Dermis blood vessel endothelial cell (primary cell): ENCODE data around the gene GIGYF2. TPM values are rescaled to one million over a fixed set of nuclear protein-coding genes. Genes with fewer than 3 reads are reported as not detected.
A peak's percentile ranks its signal among the peaks of the same experiment; 100 is the strongest.

ENCODE experiments used
- DNase-seq: peaks from one replicate; pipeline ENCODE4 v3.0.0; 2010
- total RNA-seq: library from RNA; depleted of rRNA; stranded (reverse); fragments of >200 nt; gene quantifications from 2 replicates; pipeline ENCODE4 v1.2.3, GENCODE V29; 2014

The GIGYF2 gene
- total RNA-seq, 1 donor from 2014 or later: 57.2 TPM

DNA sequence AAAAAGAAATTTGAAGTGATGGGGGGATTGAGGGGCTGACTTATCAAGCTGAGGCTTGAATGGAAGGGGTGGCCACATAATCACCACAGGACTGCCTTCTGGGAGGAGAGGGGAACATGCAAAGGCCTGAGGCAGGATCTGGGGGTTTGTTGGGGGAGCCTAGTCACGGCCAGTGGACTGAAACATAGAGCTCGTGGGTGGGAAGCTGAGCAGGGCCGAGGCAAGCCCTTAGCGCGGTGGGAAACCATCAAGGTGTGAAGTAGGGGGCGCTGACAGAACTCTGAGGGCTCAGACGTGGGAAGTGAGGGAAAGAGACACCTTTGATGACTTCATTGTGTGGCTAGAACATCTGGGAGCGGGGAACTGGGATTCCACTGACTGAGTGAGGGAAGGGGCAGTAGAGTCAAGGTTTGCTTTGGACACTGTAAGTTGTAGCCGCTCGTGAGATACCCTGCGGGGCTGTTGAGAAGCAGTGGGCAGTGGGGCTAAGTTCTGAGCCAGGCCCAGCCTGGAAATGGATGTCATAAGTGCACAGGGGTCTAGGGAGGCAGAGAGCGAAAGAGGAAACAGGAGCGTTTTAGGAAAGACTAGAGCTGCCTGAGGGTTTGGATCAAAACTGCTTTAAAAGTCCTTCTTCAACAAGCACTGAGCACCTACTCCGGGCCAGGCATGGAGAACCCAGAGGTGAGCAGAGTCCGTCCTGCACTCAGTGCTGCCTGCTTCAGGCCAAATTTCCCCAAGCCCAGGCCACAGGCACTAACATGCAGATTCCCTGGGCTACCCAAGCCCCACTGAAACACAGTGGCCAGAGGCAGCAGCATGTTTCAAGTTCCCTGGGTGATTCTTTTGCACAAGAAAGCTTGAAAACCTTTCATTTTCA, 172.2 kb downstream of the GIGYF2 start:
- DNase-seq: no peak

DNA sequence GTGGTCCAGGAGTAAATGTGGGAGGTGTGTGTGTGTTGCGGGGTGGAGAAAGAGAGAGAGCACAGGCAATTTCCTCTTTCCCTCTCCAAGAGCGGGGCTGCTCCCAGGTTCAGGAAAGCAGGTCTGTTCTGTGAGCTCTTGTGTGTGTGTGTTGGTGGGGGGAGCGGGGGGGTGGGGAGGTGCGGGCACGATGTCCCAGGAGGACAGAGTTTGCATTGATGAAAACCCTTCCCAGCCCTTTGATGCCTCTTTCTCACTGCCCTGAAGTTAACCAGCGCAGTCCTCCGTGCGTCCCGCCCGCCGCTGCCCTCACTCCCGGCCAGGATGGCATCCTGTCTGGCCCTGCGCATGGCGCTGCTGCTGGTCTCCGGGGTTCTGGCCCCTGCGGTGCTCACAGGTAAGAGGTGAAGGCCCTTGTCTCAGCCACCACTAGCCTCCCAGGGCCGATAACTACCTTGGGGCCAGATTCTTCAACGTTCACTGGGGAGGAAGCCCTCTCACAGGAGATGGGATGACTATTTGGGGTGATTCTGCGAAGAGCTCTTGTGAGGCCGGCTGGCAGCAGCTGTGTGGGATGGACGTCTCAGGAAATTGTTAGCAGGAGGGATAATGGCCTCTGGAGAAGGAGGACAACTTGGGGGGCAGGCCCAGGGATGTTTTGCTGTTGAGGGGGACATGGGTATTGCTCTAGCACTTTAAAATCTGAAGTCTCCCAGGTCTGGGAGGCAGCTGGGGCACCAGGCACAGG, 173.1 kb downstream of the GIGYF2 start, which contains the start of gene SNORC:
Gene SNORC (plus strand): TSS at position 247 of the 748 bp plus-strand sequence. CDS start 78 bp downstream, at position 325.
- DNase-seq: no peak

DNA sequence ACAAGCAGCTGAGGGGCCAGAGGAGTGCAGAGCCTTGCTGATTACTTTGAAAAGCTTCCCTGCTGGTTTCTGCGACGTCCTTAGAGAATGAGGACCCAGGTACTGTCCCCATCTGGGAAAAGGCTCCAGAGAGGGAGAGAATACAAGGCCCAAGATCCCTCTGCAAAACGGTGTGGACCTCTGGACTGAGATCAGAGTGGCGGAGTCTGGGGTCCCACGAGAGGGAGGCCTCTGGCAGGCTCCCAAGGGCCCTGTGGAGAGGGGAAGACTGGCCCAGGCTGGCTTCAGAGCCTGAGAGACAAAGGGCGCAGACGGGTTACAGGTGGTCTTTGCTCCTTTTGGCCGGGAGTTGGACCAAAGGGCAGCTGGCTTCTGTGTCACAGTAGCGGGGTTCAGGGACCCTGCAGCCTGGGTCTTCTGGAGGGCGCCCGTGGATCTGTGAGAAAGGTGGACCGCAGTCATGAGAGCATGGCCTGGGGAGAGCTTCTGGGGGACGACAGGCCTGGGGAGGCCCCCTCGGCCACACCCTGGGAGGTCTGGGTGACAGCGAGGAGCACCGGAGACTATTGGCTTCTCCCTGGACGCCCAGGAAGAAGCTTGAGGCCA, 173.7 kb downstream of the GIGYF2 start:
- DNase-seq: no peak

DNA sequence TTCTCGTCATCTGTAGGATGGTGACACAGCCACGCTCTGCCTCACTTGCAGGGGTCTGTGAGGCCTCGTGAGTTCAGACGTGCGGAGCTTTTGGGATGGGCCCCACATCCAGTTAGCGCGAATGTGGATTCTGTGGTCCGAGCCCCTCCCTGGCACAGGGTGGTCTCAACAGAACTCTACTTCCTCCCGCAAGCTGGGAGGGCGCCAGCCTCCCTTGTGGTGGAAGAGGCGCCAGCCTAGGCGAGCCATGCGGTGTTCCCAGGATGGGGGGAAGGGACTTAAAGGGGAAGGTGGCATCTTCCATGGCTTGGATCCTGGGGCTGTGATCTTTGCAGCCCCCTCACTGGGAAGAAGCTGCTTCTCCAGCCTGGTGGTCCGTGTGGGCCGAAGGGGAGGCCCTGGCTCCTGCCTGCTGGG, 174.3 kb downstream of the GIGYF2 start:
- no peak for DNase-seq

GRCh38 chr2:232871835-232872736, 175.0 kb downstream of the GIGYF2 start:
- DNase-seq: no peak

GRCh38 chr2:232872826-232873225, 175.7 kb downstream of the GIGYF2 start:
- no peak for DNase-seq

DNA sequence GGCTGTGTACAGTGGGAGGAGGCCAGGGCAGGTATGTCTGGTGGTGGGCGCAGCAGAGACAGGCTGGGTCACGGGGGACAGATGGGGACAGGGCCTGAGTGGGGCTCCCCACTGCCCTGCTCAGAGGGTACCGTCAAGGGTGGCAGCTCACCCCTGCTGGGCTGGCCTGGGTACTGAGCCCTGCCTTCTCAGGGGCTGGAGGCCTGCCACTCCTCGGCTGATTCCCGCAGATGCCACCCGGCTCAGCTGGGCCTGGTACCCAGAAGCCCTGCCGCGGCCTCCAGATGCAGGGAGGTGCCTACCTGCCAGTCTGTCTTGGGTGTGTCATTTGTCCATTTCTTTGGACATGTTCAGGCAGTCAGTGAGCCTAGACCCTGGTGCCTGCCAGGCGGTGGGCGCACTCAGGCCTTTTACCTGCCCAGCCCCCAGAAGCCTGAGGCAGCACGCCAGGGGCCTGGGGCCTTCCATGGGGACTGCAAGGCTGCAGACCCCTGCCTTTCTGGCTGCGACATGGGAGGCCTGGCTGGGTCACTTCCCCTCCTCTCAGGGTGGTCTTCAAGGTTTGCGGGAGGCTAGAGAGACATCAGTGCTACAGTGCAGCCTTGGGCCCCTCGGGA, 176.3 kb downstream of the GIGYF2 start:
- DNase-seq: no peak

GRCh38 chr2:232873909-232874641, 176.9 kb downstream of the GIGYF2 start:
- DNase-seq: no peak

DNA sequence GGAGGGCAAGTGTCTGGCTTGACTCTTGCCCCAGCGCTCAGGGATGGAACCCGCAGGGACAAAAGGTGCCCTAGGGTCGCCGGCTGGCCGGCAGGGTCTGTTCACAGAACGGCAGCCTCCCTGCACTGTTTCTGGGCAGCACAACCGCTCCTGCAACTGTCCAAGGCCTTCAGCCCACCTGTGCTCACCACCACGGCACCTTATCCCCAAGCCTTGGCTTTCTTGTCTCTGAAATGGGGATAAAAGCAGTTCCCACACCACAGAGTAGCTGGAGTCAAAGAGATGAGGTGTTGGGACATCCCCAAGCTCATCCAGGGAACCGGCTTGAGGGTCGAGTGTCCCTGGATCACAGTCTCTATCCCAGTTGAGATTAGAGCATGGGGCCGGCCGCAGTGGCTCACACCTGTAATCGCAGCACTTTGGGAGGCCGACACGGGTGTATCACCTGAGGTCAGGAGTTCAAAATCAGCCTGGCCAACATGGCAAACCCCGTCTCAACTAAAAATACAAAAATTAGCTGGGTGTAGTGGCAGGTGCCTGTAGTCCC, 177.6 kb downstream of the GIGYF2 start:
- DNase-seq: no peak

DNA sequence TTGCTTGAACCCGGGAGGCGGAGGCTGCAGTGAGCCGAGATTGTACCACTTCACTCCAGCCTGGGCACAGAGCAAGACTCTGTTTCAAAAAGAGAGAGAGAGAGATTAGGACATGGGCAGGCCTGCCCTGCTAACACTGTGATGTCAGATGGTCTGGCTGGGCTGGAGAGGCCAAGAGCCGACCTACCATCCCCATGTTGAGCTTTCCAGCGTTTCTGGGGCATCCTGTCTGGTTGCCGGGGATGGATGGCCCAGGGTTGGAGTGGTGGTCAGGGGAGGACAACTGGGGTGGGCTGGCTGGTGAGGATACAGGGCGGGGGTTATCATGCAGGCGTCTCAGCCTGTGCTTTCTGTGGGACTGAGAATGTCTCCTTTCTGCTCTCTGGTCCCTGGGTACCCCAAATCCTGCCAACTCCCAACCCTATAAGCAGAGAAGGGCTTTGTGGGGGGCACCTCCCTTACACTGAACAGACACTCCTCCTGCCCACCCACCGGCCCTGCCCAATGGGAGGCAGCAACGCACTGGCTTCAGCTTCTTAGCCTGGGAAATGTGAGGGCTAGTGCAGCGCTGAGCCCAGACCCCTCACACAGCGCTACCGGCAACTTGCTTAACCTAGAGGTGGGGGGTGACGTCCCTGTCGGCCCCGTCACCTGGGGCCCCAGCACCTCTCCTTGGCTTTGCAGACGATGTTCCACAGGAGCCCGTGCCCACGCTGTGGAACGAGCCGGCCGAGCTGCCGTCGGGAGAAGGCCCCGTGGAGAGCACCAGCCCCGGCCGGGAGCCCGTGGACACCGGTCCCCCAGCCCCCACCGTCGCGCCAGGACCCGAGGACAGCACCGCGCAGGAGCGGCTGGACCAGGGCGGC, 178.4 kb downstream of the GIGYF2 start:
- DNase-seq: peak; percentile 33

- DNase-seq: peak; percentile 46
Measured at GRCh38 chr2:232876161-232876977, 179.2 kb downstream of the GIGYF2 start.

DNA sequence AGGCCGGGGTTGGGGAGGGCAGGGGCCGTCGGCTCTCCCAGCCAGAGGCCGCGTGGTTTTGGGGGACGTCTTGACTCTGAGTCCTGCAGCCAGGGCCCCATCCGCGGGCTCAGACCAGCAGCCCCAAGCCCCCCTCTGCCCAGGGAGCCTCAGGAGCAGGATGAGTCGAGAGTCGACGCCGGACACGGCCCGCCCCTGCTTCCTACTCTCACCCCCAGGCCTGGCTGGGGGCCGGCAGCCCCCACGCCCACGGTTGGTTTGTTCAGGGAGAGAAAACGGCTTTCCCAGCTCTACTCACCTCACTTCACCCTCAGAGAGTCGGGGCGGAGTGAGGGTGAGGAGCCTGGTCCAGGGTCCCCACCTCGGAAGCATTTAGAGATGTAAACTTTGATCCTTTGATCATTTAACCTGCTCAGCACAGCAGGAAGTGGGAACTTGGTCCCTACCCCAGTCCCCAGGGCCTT, 179.9 kb downstream of the GIGYF2 start:
- DNase-seq: no peak

GRCh38 chr2:232877940-232878511, 180.9 kb downstream of the GIGYF2 start:
- no peak for DNase-seq

DNA sequence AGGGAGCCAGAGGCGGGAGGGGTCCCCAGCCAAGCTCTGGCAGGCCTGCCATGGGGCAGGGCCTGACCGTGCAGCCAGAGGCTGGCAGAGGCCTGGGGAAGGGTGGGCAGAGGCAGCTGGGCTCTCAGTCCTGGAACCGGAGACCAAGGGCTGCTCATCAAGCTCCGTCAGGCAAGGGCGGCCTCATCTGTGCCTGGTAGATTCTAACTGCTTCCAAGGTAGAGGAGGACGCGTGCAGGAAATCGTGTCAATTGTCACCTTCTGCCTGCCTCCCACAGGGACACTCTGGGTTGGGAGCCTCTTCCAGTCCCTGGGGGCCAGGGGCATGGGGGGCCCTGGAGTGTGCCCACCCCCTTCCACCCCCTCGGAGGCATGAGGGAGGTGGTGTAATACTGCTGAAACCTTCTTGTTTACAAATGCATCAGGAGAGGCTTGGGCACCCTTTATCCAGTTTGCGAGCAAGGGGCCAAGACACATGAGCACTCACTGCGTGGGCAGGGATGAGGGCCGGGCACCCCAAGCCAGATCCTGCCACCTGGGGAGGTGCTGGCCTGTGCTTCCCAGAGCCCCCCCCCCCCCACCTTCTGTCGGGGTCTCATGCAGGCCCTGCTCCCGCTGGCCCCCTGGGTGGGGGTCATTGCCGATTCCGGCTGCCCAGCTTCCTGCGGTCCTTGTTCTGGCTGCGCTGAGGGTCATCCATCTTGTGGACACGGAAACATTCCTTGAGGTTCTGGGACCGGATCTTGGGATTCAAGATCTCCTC, 181.9 kb downstream of the GIGYF2 start:
- no peak for DNase-seq

DNA sequence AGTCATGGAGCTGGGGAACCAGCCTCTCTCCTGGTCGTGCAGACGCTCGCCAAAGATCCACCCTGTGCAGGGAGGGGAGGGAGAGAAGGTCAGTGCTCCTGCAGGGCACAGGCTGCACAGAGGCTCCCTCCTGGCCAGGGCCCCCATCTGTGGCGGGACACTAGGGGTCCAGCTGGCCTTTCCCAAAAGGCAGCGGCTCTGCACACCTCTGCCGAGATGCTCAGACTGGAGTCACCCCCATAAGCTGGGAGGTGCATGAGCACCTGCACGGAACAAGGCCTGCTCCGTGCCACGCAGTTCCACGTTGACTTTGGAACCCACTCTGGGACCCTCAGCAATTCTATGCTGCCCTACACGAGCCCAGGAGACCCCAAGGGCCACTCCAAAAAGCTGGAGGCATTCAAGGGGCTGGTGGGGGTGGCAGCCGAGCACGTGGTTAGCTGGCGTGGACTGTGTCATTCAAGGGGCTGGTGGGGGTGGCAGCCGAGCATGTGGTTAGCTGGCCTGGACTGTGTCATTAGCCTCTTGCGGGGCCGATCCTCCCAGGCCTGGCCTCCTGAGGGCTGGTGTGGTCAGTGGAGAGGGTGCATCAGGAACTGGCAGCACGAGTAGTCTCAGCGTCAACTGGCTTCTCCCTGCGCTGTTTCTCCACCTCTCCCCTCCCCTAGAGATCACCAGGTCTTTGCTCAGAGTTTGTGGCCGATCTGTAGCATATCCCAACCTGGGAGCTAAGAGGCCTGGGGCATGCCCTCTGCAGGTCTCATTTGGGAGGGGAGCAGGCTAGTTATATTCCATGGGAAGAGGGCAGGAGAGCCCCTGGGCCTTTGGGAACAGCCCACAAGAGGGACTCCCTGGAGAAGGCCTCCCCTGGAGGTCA, 182.7 kb downstream of the GIGYF2 start:
- no peak for DNase-seq

DNA sequence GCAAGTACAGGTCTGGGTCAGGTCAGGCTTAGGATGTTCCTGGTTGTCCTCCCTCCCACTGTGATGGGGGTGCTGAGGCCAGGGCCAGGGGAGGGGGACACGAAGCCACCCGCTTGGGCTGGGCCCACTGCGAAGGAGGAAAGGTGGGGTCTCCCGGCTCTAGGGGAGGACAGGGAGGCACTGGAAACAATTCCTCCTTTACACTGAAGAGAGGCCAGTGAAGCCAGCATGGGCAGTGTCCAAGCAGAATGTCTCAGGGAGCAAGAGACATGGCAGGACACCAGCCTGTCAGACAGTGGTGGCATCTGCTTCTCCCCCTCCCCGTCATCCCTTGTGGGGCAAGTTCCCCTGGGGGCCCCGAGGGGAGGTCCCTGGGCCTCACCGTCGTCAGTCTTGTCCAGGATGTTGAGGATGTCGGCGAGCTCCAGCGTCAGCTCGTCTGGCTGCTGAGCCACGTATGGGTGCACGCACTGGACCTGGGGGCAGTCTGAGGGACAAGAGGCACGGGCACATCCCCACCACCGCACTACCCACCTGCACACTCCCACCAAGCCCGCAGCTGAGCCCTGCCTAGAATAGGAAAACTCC, 183.7 kb downstream of the GIGYF2 start:
- no peak for DNase-seq
